NCI-H1436 treated with DMSO at 0.1 percent for 48 hours (cell line): ENCODE data around the gene SORL1-AS1.
"Not testable (repeated sequence)": the region's sequence is repeated elsewhere in the genome, so short reads cannot be mapped to it uniquely, and the experiment has no call there.

Experiments
- DNase-seq: peaks from one replicate; lab custom pipeline; 2025; lab: John Stamatoyannopoulos, UW

The SORL1-AS1 gene

DNA sequence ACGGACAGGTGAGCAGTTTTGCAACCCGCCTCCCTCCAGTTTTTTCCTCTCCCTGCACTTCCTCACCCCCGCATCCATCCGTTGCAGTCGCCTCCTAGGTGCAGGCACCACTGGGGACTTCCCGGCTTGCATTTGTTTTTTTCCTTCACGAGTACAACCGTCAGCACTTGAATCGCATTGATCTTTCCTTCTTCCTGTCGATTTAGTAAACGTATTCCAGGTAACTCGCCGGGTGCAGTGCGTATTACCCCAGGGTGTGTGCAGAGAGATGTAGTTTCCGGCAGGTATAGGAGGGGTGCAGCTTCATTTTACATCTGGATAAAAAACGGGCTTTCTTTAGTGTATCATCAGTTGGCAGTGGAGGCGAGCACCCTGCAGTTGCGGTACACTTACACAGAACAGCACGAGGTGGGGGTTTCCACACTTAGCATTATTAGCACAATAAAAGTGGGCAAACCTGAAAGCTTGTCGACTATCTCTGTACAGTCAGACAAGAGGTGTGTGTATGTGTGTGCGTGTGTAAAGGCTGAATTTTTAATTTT is at the start of gene SORL1-AS1:
TSS of gene SORL1-AS1 (minus strand) at position 359 of the 542 bp plus-strand sequence.
- DNase-seq = no peak

DNA sequence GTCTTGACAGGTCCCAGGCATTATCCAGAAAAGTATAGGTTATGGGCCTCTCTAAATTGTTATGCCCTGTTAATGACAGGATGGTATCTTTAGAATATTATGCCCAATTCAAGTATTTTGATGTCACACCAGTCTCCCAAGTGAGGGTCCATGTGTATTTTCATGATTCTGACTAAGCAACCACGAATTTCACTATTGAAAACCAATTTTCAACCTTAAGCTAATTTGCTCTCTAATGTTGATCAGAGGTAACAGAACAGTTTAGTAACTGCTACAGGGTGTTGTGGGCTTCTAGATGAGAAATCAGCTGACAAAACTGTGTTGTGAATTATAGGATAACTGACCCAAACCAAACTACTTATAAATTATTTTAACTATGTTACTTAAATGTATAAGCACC is 48.0 kb upstream of the SORL1-AS1 start:
- DNase-seq = no peak

DNA sequence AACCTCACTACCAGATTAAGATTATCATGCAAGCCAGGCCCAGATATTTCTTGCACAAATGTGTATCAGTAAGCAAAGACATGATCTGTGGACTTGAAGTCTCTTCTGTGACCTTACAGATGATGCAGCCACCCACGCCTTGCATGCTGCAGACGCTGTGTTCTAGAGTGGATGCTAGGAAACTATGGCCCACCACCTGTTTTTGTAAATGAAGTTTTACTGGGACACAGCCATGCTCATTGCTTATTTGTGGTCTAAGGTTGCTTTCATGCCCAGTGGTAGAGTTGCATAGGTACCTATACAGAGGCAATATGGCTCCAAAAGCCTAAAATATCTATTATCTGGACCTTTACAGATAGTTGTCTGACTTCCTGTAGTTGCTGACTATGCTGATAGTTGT is 47.5 kb upstream of the SORL1-AS1 start:
- no peak for DNase-seq

DNA sequence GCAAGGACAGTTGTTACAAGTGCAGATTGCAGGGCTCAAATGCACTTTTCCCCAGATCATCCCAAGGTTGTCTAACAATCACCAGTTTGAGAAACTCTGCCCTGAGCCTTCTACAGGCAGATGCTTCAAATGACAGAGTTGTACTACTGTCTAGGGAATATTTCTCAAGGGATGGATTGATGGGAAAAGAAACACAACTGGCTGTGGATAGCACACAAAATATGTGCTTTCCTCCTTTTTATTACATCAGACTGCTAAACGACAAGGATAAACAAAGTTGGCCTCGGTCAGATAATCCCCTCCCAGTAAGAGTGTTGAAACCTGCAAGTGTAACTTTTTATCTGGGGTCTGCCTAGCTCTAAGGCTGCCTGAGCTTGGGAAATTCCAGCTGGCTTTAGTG is 46.6 kb upstream of the SORL1-AS1 start:
- DNase-seq = no peak

DNA sequence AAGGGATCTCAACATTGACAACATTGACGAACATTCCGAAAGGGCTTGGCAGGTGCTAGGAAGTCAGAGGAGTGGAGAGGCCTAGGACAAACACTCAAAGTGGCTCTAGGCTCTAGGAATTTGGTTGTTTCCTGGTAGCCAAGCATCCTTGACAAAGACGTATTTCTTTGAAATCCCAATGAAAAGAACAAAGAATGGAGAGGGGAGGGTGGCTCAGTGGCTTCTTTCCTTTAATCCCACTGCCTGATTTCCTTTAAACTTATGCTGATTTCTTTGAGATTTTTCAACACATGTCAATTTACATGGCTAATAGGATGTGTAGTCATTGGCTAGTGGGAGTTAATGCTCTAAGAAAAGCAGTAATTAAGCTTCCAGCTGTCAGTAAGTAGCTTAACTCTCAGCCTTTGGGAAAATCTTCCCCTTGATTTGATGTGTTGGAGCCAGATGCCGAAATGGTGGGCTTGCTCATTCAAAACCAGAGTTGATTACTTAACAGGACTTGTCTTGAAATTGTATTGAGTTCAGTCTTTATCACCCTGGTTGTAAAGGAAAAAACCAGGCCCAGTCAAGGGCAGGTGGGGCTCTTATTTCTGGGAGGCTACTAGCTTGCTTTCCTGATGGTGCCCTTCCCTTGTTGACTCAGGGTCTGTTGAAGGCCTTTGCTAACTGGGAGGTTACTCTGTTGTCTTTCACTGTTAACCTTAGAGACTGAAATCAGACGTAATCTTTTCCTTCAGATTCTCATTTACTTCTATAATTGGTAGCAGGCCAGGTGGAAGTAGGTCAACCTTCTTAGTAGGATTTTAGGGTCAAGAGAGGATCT is 44.6 kb upstream of the SORL1-AS1 start:
- no peak for DNase-seq

DNA sequence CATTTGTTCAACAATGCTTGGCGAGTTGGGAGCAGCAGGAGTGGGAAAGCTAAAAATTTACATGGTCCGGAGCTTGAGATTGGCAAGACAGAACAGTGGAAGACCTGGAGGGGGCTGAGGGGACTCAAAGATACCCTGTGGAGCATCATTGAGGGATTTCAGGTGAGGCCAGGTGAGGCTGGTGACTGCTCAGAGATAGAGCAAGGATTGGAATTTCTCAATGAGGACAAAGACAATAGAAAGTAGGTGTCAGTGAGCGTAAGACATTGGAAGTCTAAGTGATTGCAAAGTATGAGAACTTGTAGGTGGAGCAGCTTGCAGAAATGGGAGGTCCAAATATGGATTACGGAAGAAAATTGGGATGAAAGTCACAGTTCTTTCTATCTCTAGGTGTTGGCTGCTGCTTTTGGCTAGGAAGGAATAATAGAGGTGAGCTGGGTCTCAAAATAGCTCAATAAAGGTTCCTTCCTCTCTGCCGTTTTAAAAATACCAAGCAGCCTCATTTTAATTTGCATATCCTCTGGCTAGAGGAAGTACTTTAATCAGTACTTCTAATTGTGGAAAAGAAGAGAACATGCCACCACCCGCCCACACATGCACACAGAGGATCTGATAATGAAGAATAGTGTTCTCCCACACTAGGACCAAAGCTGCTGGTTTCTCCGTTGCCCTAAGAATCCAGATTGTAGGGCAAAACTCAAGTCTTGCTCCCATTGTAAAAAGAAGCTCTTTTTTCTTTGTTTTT is 41.8 kb upstream of the SORL1-AS1 start:
- DNase-seq = no peak

DNA sequence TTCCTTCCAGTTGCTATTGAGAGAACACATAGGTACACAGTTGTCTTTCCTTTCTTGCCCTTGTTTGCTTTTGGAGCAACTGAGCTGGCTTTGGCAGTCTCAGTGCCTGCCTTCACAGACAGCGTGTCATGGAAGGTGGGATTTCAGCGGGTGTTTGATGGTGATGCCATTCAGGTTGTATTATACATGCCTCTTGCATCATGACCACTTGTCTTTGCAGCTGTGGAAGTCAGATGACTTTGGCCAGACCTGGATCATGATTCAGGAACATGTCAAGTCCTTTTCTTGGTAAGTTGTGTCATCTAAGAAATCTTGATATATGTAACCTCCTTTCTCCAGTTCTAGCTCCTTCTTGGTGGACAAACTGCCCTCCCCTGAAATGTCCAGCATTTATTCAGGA is 37.1 kb upstream of the SORL1-AS1 start:
- no peak for DNase-seq

DNA sequence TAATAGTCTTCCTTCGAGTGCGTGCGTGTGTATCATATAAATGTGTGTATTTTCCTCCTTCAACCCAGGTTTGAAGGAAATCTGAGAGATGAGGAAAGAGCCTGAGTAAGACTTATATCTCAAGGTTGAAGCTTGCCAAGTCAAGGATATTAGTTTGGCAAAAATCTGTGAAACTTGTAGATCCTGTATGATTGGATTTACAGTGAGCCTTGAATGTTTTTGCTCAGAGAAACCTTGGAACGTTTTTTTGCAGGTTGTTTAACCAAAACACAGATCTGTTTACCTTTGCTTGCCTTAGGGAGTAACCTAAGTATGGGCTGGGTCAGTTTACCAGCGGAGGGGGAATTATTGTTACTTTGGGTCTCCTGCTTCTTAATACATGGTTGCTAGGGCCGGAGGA is 35.9 kb upstream of the SORL1-AS1 start:
- DNase-seq = no peak

DNA sequence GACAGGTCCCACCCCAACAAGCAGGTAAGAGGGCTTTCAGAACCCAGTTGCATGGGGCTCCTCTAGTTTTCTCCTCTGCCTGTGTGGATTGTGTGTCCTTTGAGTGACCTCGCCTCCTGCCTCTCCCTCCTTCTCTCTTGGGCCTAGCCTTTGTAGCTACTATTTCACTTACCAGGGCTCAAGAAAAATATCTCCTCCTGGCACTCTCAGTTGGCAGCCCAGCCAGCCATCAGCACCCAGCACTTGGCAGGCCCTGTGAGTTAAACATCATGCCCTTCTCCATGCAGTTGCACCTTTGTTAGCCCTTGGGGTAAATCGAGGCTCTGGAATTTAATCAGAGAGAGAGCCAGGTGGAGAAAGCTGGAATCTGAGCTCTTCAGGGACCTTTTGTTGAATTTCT is 35.4 kb upstream of the SORL1-AS1 start:
- no peak for DNase-seq

DNA sequence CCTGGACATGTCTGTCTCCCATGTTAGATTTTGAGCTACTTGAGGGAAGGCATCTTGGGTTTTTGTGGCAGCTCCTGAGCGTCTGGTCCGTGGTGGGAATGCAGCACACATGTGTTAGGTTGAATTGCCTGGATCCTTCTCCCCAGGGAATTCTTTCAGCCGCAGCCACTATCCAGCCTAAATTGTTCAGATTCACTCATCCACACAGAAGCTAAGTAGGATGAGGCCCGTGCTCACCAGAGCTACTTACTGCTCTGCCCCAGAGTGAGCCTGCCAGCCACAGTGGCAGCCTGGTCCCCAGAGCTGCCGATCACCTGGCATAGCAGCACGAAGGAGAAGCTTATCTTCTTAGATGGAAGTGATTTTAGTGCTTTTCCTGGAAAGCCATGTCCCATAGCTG is 34.4 kb upstream of the SORL1-AS1 start:
- DNase-seq = no peak

DNA sequence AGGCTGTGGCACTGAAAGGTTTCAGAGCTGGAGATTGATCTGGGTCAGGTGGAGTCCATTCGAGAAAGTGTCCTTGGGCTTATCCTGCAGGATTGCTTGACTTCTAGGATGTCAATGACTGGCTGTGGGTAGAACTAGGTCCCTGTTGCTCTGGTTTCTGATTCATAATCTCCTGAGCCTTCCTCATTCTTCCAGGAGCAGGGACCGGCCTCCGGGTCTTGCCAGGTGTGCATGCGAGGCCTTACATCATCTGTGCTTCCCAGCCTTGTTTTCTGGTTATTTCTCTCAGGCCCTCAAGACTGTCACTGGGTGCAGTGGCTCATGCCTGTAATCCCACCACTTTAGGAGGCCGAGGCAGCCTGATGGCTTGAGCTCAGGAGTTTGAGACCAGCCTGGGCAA is 33.3 kb upstream of the SORL1-AS1 start:
- DNase-seq = no peak

DNA sequence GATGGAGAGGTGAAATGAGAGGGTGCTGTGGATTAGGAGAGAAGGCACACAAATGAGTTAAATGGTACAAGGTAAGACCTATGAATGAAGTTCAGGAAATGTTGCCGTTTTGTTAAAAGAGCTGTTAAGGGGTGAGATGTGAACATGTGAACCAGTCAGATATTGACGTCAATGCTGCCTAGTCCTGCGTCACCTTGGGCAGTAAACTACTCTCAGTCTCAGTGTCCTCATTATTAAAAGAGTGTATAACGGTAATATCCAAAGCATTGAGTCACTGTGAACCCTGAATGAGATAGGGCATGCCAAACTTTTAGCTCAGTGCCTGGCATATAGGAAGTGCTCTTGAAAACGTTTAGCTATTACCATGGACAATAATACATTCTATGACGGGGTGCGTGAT is 32.4 kb upstream of the SORL1-AS1 start:
- no peak for DNase-seq

DNA sequence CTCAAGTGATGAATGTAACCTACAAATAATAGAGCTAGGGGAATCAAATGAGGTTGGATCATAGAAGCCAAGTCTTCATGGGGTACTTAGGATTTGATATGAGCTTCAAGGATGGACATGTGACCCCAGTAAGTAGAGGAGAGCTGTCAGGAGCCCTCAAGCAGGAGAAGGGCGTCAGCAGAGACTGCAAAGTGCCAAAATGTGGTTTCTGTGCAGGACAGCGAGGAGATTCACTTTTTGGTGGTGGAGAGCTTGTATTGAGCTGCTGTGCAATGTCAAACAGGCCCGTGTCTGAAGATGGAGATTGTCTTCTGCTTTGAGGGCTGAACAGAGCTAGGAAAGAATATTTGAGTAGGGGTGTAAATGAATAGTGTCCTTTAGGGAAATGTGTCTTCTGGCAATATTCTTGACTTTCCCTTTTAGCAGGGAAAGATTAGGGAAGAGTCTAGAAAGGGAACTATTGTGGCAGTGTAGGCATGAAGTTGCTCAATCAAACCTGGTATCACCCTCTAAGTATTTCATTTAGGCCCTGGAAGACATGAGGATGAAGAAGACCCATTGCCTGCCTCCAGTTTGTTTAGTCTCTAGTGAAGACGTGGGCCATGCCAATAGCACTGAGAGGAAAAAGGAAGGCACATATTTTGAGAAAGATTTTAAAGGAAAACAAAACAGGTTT is 31.2 kb upstream of the SORL1-AS1 start:
- DNase-seq = no peak

DNA sequence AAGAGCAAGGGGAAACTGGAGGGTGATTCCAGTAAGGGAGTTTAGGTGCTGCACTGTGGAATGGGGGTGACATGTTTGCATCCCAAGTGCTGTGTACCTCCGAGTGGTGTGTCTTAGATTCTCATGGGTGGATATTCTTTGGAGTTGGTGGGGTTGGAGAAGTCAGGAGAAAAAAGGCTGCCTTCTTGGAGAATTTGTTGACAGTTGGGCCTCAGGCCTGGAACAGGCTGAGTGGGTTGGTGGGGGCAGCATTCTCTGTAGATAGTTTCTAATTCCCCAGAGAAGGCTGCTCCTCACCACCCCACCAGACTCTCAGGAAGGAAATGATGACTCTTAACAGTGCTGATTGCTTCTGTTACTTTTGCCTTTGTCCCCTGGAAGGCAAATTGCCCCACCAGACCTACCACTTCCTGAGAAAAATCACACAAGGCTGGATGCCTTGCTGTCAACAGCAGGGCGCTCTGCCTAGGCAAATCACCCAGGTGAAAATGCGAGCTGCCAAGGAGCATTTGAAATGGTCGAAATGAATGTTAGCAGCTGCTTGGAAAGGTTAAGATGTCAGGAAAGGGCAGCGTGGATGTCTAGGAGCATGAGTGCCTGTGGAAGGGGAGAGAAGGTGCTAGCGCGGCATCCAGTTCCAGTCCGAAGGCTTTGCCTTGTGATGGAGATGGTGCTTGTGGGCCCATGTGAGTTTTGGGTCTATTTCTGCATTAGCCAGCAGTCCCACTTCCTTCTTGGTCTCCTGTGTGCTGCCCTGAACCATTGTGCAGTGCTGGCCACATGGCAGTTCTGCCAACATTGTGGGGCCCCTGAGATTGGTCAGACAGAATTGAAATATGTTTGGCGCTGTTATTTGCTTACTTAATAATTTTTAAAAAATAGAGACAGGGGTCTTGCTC is 29.7 kb upstream of the SORL1-AS1 start:
- no peak for DNase-seq

DNA sequence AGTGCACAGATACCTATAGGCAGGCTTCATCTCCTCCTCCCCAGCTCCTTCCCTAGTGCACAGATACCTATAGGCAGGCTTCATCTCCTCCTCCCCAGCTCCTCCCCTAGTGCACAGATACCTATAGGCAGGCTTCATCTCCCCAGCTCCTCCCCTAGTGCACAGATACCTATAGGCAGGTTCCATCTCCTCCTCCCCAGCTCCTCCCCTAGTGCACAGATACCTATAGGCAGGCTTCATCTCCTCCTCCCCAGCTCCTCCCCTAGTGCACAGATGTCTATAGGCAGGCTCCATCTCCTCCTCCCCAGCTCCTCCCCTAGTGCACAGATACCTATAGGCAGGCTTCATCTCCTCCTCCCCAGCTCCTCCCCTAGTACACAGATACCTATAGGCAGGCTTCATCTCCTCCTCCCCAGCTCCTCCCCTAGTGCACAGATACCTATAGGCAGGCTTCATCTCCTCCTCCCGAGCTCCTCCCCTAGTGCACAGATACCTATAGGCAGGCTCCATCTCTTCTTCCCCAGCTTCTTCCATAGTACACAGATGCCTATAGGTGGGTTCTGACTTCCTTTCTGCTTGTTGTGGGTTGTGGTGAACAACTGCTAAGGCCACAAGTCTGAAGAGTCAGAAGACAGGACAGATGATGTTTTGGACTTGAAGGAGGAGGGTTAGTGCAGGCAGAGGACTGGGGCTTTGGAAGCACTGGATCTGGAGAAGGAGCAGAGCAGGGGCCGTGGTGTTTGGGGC is 28.9 kb upstream of the SORL1-AS1 start:
- not testable (repeated sequence) for DNase-seq

DNA sequence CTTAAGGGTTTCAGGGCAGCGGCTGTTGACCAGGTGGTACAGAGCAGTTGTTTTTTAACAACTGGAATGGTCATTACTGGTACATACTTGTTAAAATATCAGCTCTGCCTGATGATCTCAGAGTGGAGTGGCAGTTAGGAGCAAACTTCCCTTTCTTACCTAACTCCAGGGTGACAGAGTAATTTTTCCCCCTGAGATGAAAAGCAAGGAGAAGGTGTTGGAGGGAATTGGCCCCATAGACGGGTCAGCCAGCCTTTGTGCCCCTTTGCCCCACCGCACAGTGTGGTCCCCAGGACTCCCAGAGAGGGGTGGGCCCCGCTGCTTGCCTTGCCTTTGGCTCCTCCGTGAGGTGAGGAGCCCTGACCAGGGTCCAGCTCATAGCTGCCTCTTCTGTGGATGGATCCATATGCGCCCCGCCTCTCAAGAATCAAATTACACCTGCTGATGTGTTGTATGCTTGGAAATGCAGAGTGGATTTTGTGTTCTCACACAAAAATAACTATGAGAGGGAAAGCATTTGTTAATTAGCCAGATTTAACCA is 27.0 kb upstream of the SORL1-AS1 start:
- no peak for DNase-seq

DNA sequence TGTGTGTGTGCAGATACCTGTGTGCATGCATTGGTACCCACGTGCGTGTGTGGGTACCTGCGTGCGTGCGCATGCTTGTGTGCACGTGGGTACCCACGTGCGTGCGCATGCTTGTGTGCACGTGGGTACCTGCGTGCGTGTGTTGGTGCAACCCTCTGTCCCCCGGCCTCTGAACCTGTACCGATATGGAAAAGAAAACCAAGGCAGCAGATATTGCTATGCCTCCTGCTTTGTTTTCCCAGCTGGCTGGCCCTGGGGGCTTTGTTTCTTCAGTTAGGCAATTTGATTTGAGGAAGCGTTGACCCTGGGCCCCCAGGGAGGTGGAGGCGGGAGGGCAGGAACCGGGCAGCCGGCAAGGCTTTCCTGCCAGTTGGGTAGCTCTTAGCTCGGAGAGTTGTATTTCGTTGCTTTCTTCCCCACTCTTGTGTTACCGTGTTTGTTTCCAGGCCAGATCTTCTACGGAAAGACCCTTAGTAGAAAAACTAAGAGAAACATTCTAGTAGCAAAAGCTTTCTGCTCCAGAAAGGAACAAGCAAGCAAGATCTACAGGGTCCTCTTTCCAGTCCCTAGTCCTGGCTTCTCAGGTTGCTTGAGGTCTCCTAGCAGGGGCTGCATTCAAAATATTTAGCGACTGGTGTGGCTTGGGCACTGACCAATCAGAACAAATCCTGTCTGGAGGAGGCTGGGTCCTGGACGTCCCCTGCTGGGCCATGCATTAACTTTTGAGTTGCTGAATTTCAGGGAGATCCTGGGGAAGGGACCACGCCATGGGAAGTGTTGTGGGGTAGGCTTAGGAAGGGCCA is 26.3 kb upstream of the SORL1-AS1 start:
- DNase-seq = no peak

DNA sequence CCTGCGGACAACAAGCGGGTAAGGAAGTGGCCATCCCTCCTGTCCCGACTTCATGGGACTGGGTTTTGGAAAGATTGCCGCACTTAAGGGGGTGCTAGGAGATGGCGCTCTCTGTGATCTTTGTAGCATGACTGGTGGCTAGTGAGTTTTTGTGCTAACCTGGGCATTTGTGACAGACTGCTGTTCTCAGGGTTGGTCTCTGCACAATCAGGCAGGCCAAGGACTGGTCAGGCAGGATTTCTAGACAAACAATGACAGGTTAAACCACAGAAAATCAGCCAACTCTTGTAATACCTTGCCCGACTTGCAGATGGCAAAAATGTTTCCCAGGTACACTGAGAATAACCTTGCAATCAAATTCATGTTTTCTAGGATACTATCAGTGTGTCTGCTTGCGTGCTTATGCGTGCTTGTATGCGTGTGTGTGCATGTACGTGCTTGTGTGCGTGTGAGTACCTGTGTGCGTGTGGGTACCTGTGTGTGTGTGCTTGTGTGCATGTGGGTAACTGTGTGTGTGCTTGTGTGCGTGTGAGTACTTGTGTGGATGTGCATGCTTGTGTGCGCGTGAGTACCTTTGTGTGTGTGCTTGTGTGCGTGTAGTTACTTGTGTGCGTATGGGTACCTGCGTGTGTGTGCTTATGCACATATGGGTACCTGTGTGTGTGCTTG is 25.6 kb upstream of the SORL1-AS1 start:
- no peak for DNase-seq

DNA sequence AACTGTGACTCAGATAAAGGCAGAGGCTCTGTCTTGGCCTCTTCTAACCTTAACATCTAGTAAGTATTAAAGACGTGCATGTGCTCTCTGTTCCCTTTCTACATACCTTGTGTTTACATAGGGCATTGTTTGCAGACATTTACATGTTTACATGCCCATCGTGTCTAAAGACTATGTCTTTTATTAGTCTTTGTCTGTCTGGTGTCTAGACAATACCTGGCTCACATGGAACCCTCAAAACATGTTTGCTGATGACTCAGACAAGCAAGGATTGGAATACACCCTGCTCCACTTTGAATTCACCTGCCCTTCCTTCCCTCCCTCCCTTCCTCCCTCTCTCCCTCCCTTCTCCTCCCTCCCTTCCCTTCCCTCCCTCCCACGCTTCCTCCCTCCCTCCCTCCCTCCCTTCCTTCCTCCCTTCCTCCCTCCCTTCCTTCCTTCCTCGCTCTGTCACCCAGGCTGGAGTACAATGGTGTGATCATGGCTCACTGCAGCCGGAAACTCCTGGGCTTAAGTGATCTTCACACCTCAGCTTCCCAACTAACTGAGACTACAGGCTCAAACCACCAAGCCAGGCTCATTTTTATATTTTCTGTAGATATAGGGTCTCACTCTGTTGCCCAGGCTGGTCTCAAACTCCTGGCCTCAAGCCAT is 23.7 kb upstream of the SORL1-AS1 start:
- no peak for DNase-seq
